Activated CD4-positive, alpha-beta T cell treated with anti-CD3 and anti-CD28 coated beads, Interleukin-2, amount 50 U/mL, for 16 hours (primary cell): ENCODE measurements around the gene EYA2.

ENCODE experiments used
- DNase-seq: peaks from one replicate; pipeline ENCODE4 v3.0.0-alpha.2; 2020

Gene EYA2

DNA sequence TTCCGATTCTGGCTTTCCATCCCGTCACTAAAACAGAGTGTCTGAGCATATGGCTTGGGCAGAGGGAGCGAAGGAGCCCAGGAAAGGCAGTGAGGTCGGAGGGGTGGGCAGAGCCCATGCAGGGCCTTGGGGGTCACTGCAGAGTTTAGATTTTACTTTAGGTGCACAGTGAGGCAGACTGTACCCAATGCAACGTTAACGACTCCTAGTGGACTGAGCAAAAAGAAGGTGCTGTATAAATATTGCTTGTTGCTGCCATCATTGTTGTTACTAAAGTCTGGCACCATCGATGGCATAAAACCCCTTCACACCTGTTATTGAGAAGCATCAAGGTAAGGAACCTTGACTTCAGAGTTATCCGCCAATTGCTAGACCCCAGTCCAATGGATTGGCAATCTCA, 119.0 kb downstream of the EYA2 start:
- no peak for DNase-seq

DNA sequence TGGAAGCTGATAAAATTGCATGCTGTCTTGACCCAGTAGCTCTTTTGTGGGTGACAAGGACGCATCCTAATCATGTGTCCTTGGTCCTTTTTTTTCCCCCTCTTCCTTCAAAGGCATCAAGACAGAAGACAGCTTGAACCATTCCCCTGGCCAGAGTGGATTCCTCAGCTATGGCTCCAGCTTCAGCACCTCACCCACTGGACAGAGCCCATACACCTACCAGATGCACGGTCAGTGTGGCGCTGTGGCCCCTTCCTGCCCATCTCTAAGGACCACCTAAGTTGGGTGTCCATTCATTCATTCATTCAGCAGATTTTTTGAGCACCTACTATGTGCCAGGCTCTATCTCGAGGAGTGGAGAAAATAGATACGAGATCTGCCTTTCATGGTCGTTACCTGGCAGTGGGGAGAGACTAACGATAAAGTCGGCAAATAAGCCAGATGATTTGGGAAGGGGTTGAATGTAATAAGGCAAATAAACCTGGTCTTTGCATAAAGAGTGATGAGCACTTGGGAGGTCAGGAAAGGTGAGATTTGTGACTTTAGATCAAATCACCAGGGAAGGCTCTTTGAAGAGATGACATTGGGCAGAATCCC, 121.5 kb downstream of the EYA2 start:
- no peak for DNase-seq

DNA sequence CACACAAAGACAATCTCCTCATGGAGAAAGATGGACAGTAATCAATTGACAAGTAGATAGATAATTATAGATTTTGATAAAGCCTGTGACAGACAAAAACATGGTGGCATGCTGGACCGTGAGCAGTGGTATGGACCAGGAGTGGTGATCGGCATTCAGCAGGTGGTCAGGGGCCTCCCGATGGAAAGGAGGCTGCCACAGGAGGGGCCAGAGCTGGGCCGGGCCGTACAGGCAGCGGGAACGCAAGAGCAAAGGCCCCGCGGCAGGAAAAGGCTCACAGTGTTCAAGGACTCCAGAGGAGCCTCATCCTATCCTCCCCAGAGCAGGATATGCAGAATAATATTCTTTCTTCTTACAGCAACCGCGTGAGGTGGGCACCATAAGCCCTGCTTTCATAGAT, 123.7 kb downstream of the EYA2 start:
- no peak for DNase-seq

DNA sequence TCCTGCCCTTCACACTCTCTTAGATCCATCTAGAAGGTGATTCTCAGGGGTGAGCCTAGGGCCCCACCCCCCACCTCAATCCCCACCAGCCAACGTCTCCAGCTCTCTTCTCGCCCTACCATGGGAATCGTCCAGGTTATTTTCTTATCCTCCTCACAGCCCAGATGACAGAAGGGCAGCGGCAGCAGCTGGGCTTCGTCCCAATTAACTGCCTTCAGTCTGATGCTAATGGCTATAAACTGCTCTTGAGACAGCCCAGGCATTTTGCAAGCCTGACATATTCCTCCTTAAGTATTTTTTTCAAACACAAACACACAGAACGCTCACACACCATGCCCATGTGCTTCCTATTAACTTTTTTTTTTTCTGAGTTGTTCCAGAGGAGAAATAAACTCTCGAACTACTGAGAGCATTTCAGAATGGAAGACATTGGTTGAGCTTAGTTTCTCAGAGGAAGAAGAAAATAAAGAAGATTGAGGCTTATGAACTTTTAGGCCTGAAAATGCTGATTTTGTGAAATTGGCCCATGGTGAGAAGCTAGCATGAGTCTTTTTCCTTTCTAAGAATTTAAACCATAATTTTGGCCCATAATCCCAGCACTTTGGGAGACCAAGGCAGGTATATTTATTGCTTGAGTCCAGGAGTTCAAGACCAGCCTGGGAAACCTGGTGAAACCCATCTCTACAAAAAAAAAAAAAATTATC, 124.6 kb downstream of the EYA2 start:
- no peak for DNase-seq

DNA sequence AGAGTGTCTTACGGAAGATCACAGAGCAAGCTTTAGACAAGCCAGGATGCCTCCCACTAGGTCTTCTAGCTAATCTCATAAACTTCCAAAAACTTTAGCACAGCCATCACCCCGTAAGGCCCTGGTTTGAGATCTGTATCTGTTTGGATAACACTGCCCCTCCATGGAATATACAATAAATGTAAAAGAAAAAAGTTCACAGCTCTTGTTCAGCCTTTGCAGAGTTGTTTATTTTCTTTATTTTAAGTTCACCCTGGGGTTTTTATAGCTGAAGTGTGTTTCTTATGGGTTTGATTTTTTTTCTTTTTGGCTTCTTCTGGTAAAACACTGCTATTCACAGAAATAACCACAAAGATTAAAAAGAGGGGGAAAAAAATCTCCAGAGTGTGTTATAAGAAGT, 125.6 kb downstream of the EYA2 start:
- no peak for DNase-seq

DNA sequence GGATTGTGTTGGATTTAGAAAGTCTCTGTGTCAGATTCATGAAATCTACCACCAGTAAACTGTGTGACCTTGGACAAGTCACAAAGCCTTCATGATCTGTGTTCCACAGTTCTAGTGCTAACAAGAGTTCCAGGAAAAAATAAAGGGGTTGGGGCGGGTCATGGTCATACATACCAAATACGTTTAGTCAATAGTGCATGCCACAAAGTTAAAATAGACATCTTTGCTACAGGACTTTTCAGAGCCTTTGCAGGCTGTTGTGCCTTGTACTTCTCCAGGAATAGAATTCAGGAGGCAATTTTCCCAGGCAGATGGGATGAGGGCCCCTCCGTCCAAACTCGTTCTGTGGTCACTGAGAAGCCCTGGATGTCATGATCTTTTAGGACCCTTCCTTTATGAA, 127.2 kb downstream of the EYA2 start:
- DNase-seq: no peak

DNA sequence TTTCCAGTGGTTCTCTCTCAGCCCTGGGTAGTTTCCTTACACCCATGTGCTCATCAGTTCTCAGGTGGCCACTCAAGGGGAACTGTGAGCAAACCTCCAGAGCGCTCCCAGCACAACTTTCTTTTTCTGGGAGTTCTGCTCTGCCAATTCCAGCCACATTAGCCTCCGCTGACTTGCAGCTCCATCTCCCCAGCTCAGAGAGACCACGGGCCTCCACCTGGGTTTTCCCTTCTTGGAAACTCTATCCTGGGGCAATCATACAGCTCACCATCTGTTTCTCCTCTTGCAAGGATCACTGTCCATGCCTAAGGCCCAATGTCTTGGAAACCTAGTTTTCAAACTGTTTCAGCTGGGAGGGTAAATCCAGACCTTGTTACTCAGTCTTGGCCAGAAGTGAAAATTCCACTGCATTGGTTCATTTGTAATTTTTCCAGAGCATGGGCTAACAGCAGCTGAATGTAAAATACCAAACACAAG, 129.9 kb downstream of the EYA2 start:
- no peak for DNase-seq

DNA sequence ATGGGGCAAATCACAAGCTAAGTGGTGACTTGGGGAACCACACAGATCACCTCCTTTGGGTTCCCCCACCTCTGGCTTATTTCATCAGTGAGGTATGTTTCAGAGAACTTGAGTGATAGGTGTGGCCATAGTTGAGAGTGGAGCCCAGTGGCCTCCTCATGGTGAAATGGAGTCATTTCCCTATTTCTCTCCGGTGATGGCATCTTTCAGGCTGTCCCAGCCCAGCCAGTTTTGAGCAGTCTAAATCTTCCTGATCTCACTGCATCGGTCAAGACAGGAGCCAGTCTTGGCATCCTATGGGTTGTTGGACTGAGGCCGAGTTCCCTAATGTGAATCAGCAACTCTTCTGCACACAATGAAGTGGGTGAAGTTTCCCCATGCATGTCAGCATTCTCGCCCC, 132.4 kb downstream of the EYA2 start:
- DNase-seq: no peak

DNA sequence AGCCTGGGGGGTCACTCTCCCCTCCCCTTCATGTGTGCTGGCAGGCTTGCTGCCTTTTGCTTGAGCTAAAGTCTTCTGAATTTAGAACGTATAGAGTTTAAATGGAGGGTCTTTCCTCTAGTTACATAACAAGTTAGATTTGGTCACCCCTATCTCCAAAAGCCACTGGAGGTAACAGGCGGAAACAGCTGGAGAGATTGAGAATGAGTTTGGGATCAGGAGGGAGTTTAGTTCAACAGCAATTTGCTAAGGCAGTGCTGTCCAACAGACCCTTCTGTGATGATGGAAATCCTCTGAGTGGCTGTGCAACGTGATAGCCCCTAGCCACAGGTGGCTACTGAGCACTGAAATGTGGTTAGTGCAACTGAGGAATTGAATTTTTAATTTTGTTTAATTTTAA, 132.8 kb downstream of the EYA2 start:
- DNase-seq: no peak

DNA sequence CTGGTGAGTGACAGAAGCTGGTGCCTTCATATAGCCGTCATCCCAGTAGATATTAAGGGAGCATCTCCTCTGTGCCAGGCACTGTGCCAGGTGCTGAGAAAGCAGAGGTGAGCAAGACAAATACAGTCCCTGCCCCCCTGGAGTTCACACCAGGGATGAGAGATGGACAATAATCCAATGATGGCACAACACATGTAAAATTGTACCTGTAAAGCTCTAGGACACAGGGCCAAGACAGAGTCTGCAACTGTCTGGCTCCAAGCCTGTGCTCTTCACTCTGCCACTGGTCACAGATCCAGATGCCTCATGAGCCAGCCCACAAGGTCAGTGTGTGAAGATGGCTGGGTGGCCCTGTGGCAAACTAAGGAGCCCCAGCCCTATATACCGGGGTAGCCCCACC, 133.8 kb downstream of the EYA2 start:
- no peak for DNase-seq

DNA sequence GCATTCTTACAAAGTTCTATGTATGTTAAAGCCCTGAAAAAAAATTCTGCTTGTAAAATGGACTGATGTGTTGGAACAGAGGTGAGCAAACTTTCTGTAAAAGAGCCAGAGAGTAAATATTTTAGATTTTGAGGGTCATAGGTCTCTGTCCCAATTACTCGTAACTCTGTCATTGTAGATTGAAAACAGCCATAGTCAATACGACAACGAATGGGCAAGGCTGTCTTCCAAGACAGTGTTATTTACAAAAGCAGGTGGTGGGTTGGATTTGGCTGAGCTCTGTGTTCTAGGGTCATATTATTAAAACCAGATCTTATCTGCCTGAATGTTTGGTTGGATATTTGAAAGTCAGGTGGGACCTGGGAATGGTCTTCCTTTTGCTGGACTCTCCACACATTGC, 135.2 kb downstream of the EYA2 start:
- no peak for DNase-seq

DNA sequence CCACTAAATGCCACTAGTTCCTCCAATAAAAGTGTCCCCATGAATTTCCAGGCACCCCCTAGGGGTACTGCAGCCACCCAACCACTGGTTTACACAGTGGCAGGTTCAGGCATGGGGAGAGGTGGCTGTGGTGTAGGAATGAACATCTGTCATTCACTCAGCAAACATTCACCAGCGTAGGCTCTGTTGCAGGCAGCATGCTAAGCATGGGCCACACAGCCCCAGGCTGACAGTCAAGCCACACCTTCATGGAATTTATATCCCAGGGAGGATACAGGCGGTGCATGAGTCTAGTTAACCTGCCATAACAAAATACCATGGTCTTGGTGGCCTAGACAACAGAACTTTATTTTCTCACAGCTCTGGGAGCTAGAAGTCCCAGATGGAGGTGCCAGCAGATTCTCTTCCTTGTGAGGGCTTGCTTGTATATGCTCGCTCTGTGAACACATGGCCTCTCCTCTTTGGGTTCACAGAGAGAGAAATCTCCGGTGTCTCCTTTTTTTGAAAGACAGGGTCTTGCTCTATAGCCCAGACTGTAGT, 135.7 kb downstream of the EYA2 start:
- no peak for DNase-seq

DNA sequence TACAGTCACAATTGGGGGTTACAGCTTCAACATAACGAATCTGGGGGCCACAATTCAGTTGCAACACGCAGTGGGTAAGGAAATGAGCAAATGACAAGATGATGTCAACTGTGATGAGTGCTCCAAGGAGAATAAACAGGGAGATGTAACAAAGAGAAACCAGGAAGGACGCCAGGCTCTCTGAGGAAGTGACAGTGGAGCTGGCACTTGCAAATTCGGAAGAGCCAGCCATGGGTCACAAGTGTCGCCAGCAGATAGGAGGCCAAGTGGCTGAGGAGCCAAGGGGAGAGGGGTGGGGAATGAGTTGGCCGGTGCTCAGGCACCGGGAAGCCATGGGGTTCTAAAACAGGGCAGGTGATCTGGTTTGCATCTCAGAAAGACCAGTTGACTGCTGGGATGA, 136.4 kb downstream of the EYA2 start:
- DNase-seq: no peak

DNA sequence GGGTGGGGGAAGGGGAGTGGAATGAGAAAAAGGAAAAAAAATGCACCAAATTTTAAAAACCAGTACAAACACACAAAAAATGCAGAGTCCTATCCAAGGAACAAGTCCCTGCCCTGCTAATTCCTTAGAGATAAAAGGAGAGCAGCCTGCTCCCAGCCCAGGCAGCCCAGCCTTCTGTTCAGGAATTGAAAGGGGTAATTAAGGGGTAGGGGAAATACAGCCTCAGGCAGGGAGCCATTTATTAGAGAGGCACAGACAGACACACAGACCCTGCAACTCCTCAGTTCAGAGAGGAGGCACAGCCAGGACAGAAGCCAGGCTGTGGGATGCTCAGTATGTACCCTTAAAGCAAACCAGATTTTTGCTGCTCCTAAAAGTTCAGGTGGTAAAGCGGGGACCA, 137.2 kb downstream of the EYA2 start:
- DNase-seq: no peak

DNA sequence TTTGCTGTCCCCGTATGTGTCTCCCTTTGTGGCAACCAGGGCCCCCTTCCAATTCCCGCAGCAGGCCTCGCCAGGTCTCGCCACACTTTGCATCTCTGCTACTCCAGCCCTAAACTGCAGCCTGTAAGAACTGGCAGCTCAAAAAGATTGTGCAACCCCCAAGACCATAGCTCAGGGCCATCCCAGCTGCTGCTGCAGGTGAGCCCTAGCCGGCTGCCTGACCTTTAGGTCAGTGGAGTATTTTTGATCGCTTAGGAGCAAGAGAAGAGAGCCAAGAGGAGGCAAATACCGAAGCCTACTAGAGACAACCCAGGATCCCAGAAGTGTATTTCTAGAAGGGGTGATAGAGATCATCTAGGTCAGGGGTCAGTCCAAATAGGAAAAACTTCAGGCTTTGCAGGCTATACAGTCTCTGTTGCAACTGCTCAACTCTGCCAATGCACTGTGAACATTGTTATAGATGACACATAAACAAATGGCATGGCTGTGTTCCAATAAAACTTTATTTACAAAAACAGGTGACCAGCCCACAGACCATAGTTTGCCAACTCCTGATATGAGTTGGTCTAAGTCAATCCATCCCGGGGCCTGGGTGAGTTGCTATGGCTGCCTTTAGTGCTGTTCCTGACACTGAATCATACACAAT, 138.4 kb downstream of the EYA2 start:
- DNase-seq: no peak

DNA sequence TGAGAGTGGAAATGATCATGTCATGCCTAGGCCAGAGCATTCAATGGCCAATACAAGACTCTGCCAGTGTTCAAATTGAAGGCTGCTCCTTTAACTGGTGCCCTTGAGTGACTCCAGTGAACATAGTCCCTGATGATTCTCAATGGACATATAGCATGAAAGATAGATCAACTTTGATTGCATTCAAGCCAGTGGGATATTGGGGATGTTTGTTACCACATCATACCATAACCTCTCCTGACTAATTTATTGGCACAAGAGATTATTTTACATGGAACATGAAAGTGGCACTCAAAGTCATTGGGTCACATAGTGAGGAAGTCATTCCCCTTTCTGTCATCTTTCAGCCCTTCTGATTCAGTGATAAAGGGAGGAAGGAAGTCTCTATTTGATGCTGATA, 139.0 kb downstream of the EYA2 start:
- DNase-seq: no peak

DNA sequence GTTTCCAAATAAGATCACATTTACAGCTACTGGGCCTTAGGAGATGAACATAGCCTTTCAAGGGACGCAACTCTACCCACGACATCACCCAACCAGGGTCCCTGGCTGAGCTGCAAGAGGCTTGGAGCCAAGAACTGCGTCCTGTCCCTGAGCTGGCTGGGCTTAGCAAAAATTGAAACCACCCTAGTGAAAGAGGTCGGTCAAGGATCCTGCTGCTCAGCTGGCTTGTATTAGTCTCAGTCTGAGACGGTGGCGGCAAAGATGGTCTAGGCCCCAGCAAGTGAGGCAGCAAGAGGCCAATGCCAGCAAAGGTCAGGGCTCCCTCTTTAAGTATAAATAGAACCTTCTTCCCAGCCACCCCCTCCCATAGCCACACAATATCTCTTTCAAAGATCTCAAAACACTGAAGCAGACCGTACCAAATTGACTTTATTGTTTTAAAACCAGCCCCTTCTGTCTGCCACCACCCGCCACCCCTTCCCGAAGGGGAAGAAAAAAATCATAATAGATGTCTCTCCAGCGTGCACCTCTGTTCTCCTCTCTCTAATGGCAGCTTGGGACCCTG, 140.5 kb downstream of the EYA2 start:
- DNase-seq: no peak

DNA sequence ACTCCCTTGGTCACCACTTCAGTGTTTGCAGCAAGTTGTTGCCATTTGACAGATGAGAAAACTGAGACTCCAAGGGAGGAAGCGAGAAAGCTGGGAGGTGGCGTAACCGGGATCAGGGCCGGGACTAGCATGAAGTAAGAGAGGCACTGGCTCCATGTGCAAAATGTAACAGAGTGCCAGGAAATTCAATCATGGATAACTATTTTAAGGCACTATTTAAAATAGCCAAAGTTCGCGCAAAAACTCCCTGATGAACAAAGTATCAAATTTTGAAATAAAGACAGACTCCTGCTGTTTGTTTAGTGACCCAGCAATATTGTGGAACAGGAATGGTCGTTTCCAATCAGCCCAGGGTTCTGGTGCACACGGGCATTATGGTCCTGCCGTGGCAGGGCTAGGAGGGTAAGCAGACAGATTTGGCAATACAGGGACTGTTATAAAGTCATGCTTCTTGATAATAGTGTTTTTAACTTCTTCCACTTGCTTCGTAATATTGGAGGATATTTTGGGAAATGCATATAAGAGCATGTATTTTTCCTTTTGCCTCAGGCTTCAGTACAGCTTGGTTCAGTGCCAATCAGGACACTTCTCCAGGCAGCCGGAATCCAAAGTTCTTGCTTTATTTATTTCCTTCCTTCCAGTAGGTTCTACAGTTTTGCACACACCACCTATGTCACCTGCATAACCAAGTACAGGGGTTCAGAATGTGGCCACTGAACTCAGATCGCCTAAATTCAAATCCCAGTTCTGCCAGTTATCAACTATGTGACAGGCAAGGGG, 141.6 kb downstream of the EYA2 start:
- no peak for DNase-seq

DNA sequence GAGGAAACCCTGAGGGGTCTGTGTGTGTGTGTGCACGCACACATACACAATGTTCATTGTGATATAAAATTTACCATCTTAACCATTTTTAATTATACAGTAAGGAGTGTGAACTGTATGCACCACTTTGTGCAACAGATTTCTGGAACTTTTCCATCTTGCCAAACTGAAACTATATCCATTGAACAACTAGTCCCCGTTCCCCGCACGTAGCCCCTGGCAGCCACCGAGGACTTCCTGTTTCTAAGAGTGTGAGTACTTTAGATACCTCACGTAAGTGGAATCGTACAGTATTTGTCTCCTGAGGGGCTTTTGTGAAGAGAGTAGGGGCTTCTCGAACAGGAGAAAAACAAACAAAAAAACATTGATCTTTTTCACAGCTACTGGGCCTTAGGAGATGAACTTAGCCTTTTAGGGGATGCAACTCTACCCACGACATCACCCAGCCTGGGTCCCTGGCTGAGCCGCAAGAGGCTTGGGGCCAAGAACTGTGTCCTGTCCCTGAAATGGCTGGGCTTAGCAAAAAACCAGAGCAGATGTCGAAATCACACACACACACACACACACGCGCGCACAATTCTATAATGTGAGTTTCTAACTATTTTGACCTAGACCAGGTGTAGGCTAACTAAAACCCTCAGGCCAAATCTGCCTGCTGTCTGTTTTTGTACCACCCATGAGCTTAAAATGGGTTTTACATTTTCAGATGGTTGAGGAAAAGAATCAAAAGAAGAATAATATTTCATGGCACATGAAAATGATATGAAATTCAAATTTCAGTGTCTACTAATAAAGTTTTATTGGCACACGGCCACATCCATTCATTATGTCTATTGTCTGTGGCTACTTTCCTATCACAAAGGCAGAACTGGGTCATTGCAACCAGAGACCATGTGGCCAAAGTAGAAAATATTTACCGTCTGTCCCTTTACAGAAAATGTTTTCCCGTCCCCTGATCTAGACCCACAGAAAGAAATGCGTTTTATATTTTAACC, 144.2 kb downstream of the EYA2 start:
- DNase-seq: no peak

DNA sequence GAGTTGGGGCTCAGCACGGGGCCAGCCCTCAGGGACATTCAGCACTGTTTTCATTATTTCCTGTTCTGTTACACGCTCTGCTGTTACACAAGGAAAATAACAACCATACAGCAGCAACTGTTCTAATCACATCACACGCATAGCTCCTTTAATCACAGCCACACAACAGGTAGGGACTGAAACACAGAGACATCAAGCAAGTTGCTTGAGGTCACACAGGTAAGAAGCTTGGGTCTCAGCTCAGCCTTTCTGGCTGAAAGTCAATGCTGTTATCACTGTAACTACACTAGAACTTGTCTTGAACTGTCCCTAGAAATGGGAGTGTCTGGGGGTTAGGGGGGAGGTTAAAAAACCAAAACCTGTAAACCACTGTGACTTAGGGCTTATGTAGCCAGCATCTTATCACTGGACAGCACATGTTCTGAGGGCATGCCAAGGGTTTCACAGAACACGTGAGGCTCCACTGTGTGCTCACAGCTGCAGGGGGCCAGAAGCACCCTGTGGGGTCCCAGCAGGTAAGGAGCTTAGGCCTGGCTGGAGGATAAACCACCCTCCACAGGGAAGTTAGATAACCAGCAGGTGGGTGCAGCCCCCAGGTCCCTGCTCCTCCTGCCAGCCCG, 146.0 kb downstream of the EYA2 start:
- DNase-seq: no peak

DNA sequence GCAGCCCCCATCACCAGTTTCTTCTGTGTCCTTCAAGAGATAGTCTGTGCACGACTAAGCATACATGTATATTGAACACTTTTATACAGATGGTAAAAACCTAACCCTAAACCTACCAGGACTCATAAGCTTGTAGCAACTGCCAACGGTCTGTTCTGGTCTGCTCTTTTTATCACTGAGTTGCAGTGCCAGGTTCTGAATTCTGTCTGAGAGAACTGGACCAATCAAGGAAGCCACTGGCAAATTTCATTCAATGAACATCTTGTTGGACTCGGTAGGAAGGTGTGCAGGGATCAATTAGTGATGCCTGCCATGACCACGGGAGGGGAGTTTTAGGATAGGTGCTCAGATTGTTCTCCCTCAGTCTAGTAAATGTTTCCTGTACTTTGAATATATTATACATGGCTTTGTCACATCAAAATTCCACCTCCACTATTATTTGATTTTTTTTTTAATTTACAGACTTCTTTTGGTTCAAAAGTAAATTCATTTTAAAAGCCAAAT, 146.8 kb downstream of the EYA2 start:
- DNase-seq: no peak
